ENCODE measurements around the gene DHX16.
A peak's percentile ranks its signal among the peaks of the same experiment; 100 is the strongest.

The DHX16 gene

GRCh38 chr6:30672445-30673253, at the start of gene DHX16:
DHX16 (minus strand) TSS chr6:30673006; CDS start chr6:30672841, 165 bp downstream.
- peak; percentile 90 for TF ChIP-seq CTCF (conservative IDR thresholded peaks at IDR 0.05)
- peak within 1 kb of the TSS; percentile 72 for H3K27ac ChIP-seq

GRCh38 chr6:30722025-30722279, 49.1 kb upstream of the DHX16 start:
- peak overlapping the region; percentile 89 for H3K27ac ChIP-seq

GRCh38 chr6:30721198-30722024, 48.6 kb upstream of the DHX16 start:
- H3K27ac ChIP-seq: peak overlapping the region; percentile 89
- TF ChIP-seq CTCF (conservative IDR thresholded peaks at IDR 0.05): peak; percentile 55

GRCh38 chr6:30720738-30721197, 48.0 kb upstream of the DHX16 start:
- no peak for TF ChIP-seq CTCF (conservative IDR thresholded peaks at IDR 0.05)
- peak overlapping the region; percentile 89 for H3K27ac ChIP-seq

- no peak for TF ChIP-seq CTCF (conservative IDR thresholded peaks at IDR 0.05)
- H3K27ac ChIP-seq: peak within 1 kb of the TSS; percentile 89
These were observed 47.3 kb upstream of the DHX16 start, which contains the start of gene TUBB for GRCh38 chr6:30719791-30720737. TUBB (plus strand) TSS chr6:30720352; CDS start chr6:30720507, 155 bp downstream.

GRCh38 chr6:30719356-30719755, 46.5 kb upstream of the DHX16 start:
- TF ChIP-seq CTCF (conservative IDR thresholded peaks at IDR 0.05): no peak
- H3K27ac ChIP-seq: peak overlapping the region; percentile 89

GRCh38 chr6:30717845-30718720, 45.3 kb upstream of the DHX16 start:
- H3K27ac ChIP-seq: peak overlapping the region; percentile 89

Measured in VCaP (cell line).